ENCODE results near the gene BBC3. TPM values are rescaled to one million over a fixed set of nuclear protein-coding genes. Genes with fewer than 3 reads are reported as not detected.

The BBC3 gene
- total RNA-seq (2022; extraction: Qiagen RNA extraction): 16.3 to 29.6 TPM (median 27.1 TPM) in 5 replicates

GRCh38 chr19:47230921-47231214, at the start of gene BBC3:
TSS of gene BBC3 (minus strand) at chr19:47231199. CDS start at chr19:47228431, 2,768 bp downstream.

GRCh38 chr19:47274071-47274890, 43.3 kb upstream of the BBC3 start, which contains the start of gene INAFM1:
TSS of gene INAFM1 (plus strand) at chr19:47274885. CDS start at chr19:47274920, 35 bp downstream.

GRCh38 chr19:47255879-47256692, 25.1 kb upstream of the BBC3 start, which contains the start of gene CCDC9:
TSS of gene CCDC9 (plus strand) at chr19:47256525. CDS start at chr19:47258401, 1,876 bp downstream.

Other genes with a start within 250 kb of the BBC3 start
- gene NPAS1, start 211.4 kb downstream of the BBC3 start, total RNA-seq (2022; extraction: Qiagen RNA extraction): 4.8 to 9.1 TPM (median 6.5 TPM) in 5 replicates
- 26.4 to 80.9 TPM (median 77.6 TPM) in 5 replicates for gene TMEM160, start 182.6 kb downstream of the BBC3 start, total RNA-seq (2022; extraction: Qiagen RNA extraction)
- 20.1 to 27.0 TPM (median 21.0 TPM) in 5 replicates for gene ZC3H4, start 117.4 kb downstream of the BBC3 start, total RNA-seq (2022; extraction: Qiagen RNA extraction)
- 197 to 260 TPM (median 209 TPM) in 5 replicates for gene SAE1, start 100.4 kb downstream of the BBC3 start, total RNA-seq (2022; extraction: Qiagen RNA extraction)
- gene CCDC9, start 25.3 kb upstream of the BBC3 start, total RNA-seq (2022; extraction: Qiagen RNA extraction): 21.7 to 26.3 TPM (median 23.8 TPM) in 5 replicates
- 3.6 to 11.0 TPM (median 10.2 TPM) in 5 replicates for gene INAFM1, start 43.7 kb upstream of the BBC3 start, total RNA-seq (2022; extraction: Qiagen RNA extraction)
- 1.5 to 2.8 TPM (median 2.1 TPM) in 5 replicates for gene C5AR1, start 78.7 kb upstream of the BBC3 start, total RNA-seq (2022; extraction: Qiagen RNA extraction)
- gene C5AR2, start 101.0 kb upstream of the BBC3 start, total RNA-seq (2022; extraction: Qiagen RNA extraction): 8.7 to 15.7 TPM (median 10.6 TPM) in 5 replicates
- 31.8 to 37.2 TPM (median 35.8 TPM) in 5 replicates for gene DHX34, start 118.1 kb upstream of the BBC3 start, total RNA-seq (2022; extraction: Qiagen RNA extraction)
- 32.7 to 43.0 TPM (median 37.1 TPM) in 5 replicates for gene MEIS3, start 188.3 kb upstream of the BBC3 start, total RNA-seq (2022; extraction: Qiagen RNA extraction)
- gene SLC8A2, start 240.7 kb upstream of the BBC3 start, total RNA-seq (2022; extraction: Qiagen RNA extraction): 0.16 to 0.23 TPM (median 0.22 TPM) in 5 replicates

Measured in A549 treated with Hydrocortisone at 1 μM for 4 hours (cell line).